SK-N-SH (cell line): ENCODE data around the gene AP4S1. TPM values are rescaled to one million over a fixed set of nuclear protein-coding genes. Genes with fewer than 3 reads are reported as not detected.
"Not testable (repeated sequence)": the region's sequence is repeated elsewhere in the genome, so short reads cannot be mapped to it uniquely, and the experiment has no call there.

Experiments used
- CTCF ChIA-PET: fragments of 300-600, 350-600 bp; formaldehyde crosslinking; extraction: SDS; loops from one replicate; lab custom pipeline; 2021; lab: Yijun Ruan, JAX
- POLR2A ChIA-PET: fragments of 350-600 bp; sonication (Branson Sonifier 250); formaldehyde crosslinking; extraction: SDS; loops from one replicate; lab custom pipeline; 2020; ENCODE audit warnings: antibody characterized with exemption, inconsistent platforms; lab: Yijun Ruan, JAX
- DNase-seq: peaks from one replicate; pipeline ENCODE4 v3.0.0; 2012
- H2AFZ ChIP-seq: fragments of 200-600 bp; sonication (generic); 2 replicates; pipeline ENCODE4 v1.8.1; 2016; ENCODE audit warnings: antibody characterized with exemption, mild to moderate bottlenecking, low read depth
- H3F3A ChIP-seq: fragments of 200-600 bp; sonication (generic); replicated peaks from 2 replicates; pipeline ENCODE3; 2016; ENCODE audit warnings: antibody characterized with exemption, mild to moderate bottlenecking; ENCODE audit not compliant: insufficient read depth
- H3K27ac ChIP-seq, 2 experiments: fragments of 200-500 bp in 1 of 2; fragments of 200-600 bp in 1 of 2; sonication (Bioruptor generic) in 1 of 2; sonication (generic), shearing (Covaris generic) in 1 of 2; 2 replicates each; pipeline versions ENCODE4 v1.5.1 to v1.6.1; 2014 to 2016; ENCODE audit warnings: low read depth in 2 of 2, inconsistent platforms in 1 of 2, low read length in 1 of 2, mild to moderate bottlenecking in 1 of 2, mixed read lengths in 1 of 2
- H3K27me3 ChIP-seq: fragments of 200-600 bp; sonication (generic), shearing (Covaris generic); 2 replicates; pipeline ENCODE4 v1.6.1; 2016; ENCODE audit warnings: mixed run types; ENCODE audit not compliant: insufficient read depth
- H3K36me3 ChIP-seq, 2 experiments: fragments of 200-500 bp in 1 of 2; fragments of 200-600 bp in 1 of 2; sonication (Bioruptor generic) in 1 of 2; sonication (generic) in 1 of 2; replicated peaks in 1 of 2; 2 replicates each; pipeline versions ENCODE3 to v1.5.1; 2014 to 2016; ENCODE audit warnings: low read length in 1 of 2, mild to moderate bottlenecking in 1 of 2; ENCODE audit not compliant: insufficient read depth in 2 of 2, control insufficient read depth in 1 of 2
- H3K4me1 ChIP-seq, 2 experiments: fragments of 200-500 bp in 1 of 2; fragments of 200-600 bp in 1 of 2; sonication (Bioruptor generic) in 1 of 2; sonication (generic), shearing (Covaris generic) in 1 of 2; 2 replicates each; pipeline versions ENCODE4 v1.5.1 to v1.6.1; 2014 to 2016; ENCODE audit warnings: low read depth in 1 of 2, low read length in 1 of 2, mixed run types in 1 of 2; ENCODE audit not compliant: insufficient read depth in 2 of 2, control insufficient read depth in 1 of 2
- H3K4me2 ChIP-seq: fragments of 200-600 bp; sonication (generic), shearing (Covaris generic); 2 replicates; pipeline ENCODE4 v1.6.1; 2017; ENCODE audit warnings: mixed run types
- H3K4me3 ChIP-seq, 2 experiments: fragments of 200-500 bp in 1 of 2; fragments of 200-600 bp in 1 of 2; sonication (Bioruptor generic) in 1 of 2; sonication (generic), shearing (Covaris generic) in 1 of 2; 2 replicates each; pipeline versions ENCODE4 v1.5.1 to v1.8.1; 2014 to 2016; ENCODE audit warnings: low read depth in 2 of 2, inconsistent platforms in 1 of 2, low read length in 1 of 2, mild to moderate bottlenecking in 1 of 2, mixed read lengths in 1 of 2, moderate library complexity in 1 of 2
- H3K79me2 ChIP-seq: fragments of 200-600 bp; sonication (generic); 2 replicates; pipeline ENCODE4 v1.8.1; 2017; ENCODE audit warnings: mild to moderate bottlenecking; ENCODE audit not compliant: insufficient read depth
- H3K9ac ChIP-seq: fragments of 200-600 bp; sonication (generic); 2 replicates; pipeline ENCODE4 v1.6.1; 2017; ENCODE audit warnings: mixed run types
- H3K9me2 ChIP-seq: fragments of 200-600 bp; sonication (generic); 2 replicates; pipeline ENCODE4 v1.6.1; 2017; ENCODE audit warnings: mixed run types
- H3K9me3 ChIP-seq: fragments of 200-600 bp; sonication (generic); 2 replicates; pipeline ENCODE4 v1.6.1; 2017; ENCODE audit warnings: mixed run types, mild to moderate bottlenecking, moderate library complexity
- H4K20me1 ChIP-seq: fragments of 200-600 bp; sonication (generic); 2 replicates; pipeline ENCODE4 v1.6.1; 2017; ENCODE audit warnings: mild to moderate bottlenecking, mixed run types; ENCODE audit not compliant: insufficient read depth
- ELF1 ChIP-seq: IDR thresholded peaks from 2 replicates; pipeline ENCODE4 v1.4.0; 2012
- FOXM1 ChIP-seq: IDR thresholded peaks from 2 replicates; pipeline ENCODE4 v1.4.0; 2012; ENCODE audit warnings: low read depth, mild to moderate bottlenecking
- IRF3 ChIP-seq: fragments of 150-350 bp; IDR thresholded peaks from 2 replicates; pipeline ENCODE4 v1.6.1; 2016; ENCODE audit warnings: mild to moderate bottlenecking, low read depth, low read length
- TEAD4 ChIP-seq: IDR thresholded peaks from 2 replicates; pipeline ENCODE4 v1.4.0; 2012; ENCODE audit warnings: mild to moderate bottlenecking, borderline replicate concordance; ENCODE audit not compliant: insufficient read depth
- WGBS: methylation state at CpG from one replicate; pipeline ENCODE4 v1.1.6; 2017; ENCODE audit warnings: low lambda C conversion rate; 5-methylcytosine and 5-hydroxymethylcytosine counted together
- polyA plus RNA-seq, 3 experiments: library from polyadenylated mRNA; depleted of rRNA; stranded (reverse); fragments of >200 nt; gene quantifications; 2 replicates each; pipeline ENCODE4 v1.2.3, GENCODE V29; 2012
- TF ChIP-seq, protein P1 (sequence below): IDR thresholded peaks from 2 replicates; pipeline ENCODE4 v1.6.1; 2012; ENCODE audit warnings: mild to moderate bottlenecking, low read depth, low read length, moderate library complexity
- TF ChIP-seq, protein P2 (sequence below): IDR thresholded peaks from 2 replicates; pipeline ENCODE4 v1.4.0; 2012; ENCODE audit warnings: low read depth, borderline replicate concordance
- TF ChIP-seq, protein P3 (sequence below): IDR thresholded peaks from 2 replicates; pipeline ENCODE4; 2012

Gene AP4S1
- polyA plus RNA-seq, 1 of the 3 experiments (the other 2 are of a cell fraction), result 1.7 TPM

- TF ChIP-seq, protein P1, sequence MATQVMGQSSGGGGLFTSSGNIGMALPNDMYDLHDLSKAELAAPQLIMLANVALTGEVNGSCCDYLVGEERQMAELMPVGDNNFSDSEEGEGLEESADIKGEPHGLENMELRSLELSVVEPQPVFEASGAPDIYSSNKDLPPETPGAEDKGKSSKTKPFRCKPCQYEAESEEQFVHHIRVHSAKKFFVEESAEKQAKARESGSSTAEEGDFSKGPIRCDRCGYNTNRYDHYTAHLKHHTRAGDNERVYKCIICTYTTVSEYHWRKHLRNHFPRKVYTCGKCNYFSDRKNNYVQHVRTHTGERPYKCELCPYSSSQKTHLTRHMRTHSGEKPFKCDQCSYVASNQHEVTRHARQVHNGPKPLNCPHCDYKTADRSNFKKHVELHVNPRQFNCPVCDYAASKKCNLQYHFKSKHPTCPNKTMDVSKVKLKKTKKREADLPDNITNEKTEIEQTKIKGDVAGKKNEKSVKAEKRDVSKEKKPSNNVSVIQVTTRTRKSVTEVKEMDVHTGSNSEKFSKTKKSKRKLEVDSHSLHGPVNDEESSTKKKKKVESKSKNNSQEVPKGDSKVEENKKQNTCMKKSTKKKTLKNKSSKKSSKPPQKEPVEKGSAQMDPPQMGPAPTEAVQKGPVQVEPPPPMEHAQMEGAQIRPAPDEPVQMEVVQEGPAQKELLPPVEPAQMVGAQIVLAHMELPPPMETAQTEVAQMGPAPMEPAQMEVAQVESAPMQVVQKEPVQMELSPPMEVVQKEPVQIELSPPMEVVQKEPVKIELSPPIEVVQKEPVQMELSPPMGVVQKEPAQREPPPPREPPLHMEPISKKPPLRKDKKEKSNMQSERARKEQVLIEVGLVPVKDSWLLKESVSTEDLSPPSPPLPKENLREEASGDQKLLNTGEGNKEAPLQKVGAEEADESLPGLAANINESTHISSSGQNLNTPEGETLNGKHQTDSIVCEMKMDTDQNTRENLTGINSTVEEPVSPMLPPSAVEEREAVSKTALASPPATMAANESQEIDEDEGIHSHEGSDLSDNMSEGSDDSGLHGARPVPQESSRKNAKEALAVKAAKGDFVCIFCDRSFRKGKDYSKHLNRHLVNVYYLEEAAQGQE, result no peak
- TF ChIP-seq IRF3 (no peak), FOXM1 (no peak), ELF1 (no peak), TEAD4 (no peak)
- TF ChIP-seq, protein P2, sequence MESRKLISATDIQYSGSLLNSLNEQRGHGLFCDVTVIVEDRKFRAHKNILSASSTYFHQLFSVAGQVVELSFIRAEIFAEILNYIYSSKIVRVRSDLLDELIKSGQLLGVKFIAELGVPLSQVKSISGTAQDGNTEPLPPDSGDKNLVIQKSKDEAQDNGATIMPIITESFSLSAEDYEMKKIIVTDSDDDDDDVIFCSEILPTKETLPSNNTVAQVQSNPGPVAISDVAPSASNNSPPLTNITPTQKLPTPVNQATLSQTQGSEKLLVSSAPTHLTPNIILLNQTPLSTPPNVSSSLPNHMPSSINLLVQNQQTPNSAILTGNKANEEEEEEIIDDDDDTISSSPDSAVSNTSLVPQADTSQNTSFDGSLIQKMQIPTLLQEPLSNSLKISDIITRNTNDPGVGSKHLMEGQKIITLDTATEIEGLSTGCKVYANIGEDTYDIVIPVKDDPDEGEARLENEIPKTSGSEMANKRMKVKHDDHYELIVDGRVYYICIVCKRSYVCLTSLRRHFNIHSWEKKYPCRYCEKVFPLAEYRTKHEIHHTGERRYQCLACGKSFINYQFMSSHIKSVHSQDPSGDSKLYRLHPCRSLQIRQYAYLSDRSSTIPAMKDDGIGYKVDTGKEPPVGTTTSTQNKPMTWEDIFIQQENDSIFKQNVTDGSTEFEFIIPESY, result no peak
- TF ChIP-seq, protein P3, sequence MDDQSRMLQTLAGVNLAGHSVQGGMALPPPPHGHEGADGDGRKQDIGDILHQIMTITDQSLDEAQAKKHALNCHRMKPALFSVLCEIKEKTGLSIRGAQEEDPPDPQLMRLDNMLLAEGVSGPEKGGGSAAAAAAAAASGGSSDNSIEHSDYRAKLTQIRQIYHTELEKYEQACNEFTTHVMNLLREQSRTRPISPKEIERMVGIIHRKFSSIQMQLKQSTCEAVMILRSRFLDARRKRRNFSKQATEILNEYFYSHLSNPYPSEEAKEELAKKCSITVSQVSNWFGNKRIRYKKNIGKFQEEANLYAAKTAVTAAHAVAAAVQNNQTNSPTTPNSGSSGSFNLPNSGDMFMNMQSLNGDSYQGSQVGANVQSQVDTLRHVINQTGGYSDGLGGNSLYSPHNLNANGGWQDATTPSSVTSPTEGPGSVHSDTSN, result no peak
Measured at GRCh38 chr14:31042300-31042699, 16.9 kb downstream of the AP4S1 start (continued).

DNA sequence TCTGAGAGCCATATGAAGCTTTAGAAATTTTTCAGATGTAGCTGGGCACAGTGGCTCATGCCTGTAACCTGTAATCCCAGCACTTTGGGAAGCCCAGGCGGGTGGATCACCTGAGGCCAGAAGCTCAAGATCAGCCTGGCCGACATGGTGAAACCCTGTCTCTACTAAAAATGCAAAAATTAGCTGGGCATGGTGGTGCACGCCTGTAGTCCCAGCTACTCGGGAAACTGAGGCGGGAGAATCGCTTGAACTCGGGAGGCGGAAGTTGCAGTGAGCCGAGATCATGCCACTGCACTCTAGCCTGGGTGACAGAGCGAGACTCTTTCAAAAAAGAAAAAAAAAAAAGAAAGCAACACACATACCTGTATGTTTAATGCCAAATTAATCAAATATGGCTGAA, 17.4 kb downstream of the AP4S1 start:
- H3K36me3 ChIP-seq, H3K9me3 ChIP-seq, DNase-seq, H3K27ac ChIP-seq, H3K9ac ChIP-seq, H3K4me3 ChIP-seq, H4K20me1 ChIP-seq, H3K4me2 ChIP-seq, H3K9me2 ChIP-seq, H3K79me2 ChIP-seq, H3K4me1 ChIP-seq, H3F3A ChIP-seq, POLR2A ChIA-PET, H3K27me3 ChIP-seq: not testable (repeated sequence)
- 93% methylated on average over 10 of the region's 10 CpGs for WGBS
- CTCF ChIA-PET, result interaction anchor here (0.6 to 0.8 kb wide), 2 partner anchors 31 to 439 kb away, joined by 3 read pairs; no protein-coding TSS in a partner anchor
- 0 out of 2 replicates have a peak overlapping the region, but pooled peaks have one; percentile 3 for H2AFZ ChIP-seq
